GM21825 (cell line): Measurements from ENCODE around the gene JAG2.

Source experiments
- ATAC-seq: cut with Tn5 transposase; IDR thresholded peaks from one replicate; pipeline ENCODE4 v1.9.1; 2021; ENCODE audit warnings: mild to moderate bottlenecking, moderate library complexity; ENCODE audit not compliant: unreplicated experiment

JAG2 gene

GRCh38 chr14:105166571-105167302 is 1.8 kb downstream of the JAG2 start:
- no peak for ATAC-seq

DNA sequence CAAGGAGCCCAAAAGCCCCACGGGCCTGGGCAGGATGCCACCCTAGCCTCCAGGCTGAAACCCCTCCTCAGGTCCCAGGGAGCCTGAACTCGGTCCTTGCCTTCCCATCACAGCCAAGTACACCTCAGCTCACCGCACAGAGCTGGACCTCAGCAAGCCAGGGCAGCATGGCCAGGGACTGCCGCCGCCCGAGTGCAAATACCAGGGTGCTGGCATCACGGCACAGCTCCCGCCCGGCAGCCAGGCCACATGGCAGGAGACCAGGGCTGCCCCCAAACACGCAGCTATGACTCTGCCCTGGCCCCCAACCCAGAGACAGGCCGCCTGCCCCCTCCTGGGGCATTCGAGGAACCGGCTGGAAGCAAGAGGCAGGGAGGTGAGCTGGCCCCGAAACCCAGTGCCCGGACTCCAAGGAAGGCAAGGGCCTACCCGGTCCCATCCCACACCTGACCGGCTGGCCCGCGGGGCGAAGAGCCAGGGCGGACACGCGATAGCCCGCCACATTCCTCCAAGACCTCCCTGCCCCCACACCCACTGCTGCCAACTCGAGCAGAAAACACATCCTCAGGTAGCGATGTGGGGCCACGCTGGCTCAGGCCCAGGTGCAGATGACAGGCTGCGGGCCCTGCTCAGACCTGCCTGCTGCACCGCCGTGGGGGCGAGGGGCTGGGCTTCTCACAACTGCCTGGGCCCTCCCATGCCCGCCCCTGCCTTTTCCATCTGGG is 2.7 kb downstream of the JAG2 start:
- ATAC-seq: no peak

DNA sequence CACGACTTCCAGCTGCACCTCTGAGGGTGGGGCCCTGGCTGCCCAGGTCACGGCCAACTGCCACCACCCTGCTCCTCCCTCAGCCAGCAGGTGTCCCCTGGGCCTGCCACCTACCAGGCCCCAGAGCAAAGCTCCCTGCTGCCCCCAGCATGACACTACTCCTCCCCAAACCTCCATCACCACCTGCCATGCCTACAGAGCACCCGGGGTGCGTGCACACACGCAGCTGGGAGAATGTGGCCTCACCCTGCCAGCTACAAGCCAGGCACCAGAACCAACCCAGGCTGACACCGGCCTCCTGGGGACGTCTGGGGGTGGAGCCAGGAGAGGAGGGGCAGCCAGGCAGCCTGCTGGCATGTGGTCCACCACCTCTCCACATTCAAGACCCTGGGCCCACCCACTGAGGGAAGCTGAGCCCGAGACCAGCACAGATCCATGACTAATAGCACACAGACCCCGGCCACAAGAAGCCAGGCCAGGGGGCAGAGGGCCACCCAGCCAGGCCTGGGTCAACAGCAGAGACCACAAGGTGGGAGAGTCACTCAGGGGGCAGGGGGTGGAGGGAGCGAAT is 3.4 kb downstream of the JAG2 start:
- ATAC-seq: no peak

GRCh38 chr14:105163040-105163742 is 5.4 kb downstream of the JAG2 start:
- no peak for ATAC-seq

- no peak for ATAC-seq
Measured at GRCh38 chr14:105162669-105162979, 6.0 kb downstream of the JAG2 start.

DNA sequence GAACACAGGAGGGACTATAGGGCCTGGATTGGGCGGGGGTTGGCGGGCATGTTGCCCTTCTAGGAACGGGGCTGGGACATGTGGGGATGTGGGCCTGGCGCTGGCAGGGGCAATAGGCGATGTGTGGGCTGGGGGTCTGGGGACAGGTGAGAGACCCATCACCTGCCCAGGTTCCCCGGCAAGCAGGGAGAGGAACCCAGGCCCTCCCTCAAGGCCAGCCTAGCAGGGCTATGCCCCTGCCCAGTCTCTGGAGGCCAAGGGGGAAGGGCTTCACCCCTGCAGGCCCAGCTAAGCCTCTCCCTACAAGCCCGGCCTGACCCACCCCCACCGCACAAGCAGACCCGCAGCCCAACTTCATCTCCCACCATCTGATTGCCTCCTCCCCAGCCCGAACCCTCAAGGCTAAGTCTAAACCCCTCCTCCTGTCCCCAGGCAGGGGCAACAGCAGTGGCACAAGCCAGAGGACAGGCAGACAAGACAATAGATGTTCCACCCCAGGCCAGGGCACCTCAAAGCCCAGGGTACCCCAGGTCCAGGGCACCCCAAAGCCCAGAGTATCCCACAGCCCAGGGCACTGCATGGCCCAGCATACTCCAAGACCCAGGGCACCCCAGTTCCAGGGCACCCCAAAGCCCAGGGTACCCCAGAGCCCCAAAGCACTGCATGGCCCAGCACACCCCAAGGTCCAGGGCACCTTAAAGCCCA is 6.5 kb downstream of the JAG2 start:
- ATAC-seq: no peak

GRCh38 chr14:105161309-105161708 is 7.3 kb downstream of the JAG2 start:
- ATAC-seq: no peak

DNA sequence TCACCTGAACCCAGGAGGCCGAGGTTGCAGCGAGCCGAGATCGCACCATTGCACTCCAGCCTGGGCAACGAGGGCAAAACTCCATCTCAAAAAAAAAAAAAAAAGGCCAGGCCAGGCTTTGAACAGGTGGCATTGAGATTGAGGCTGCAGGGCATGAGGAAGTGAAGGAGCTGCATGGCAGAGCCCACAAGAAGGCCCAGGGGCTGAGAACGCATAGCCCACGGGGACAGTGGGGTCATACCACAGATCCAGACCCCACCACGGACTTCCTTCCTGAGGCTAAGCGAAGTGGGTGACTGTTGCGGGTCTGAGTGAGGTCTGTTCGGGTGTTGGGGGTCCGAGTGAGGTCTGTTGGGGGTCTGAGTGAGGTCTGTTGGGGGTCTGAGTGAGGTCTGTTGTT is 7.8 kb downstream of the JAG2 start:
- ATAC-seq: no peak

GRCh38 chr14:105159344-105159743 is 9.2 kb downstream of the JAG2 start:
- no peak for ATAC-seq

DNA sequence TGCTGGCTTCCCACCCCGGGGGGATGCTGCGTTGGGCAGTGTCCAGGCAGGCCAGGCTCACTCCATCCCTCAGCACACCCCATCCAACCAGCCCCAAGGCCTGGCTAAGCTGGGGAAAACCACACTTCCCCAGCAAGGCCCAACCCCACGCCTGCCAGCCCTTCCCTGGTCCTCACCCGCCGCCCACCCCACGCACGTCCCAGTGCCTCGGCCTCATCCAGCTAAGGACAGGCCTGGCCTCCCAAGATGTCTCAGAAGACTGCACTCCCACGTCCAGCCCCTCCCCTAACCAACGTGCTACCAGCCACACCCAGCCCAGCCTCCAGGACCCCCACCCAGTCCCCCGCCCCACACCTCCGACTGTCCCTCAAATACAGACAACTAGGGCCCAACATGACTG is 9.8 kb downstream of the JAG2 start:
- ATAC-seq: no peak

DNA sequence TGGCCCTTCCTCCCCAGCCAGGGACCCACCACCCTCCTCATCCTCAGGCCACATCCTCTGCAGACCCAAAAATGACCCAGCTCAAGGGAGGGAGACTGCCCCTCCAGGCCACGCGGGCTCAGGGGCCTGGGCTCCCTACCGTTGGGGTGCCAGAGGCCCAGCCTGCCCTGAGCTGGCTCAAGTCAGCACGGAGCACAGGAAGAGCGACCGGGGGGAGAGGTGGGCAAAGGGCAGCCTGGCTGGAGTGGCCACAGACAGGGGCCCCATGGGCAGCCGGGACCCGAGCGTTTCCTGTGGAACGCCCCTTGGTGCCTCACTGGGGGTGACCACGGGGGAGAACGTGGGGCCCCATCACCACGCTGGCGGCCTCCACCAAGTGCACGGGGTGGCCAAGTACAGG is 10.7 kb downstream of the JAG2 start:
- ATAC-seq: no peak

- ATAC-seq: no peak
Measured at GRCh38 chr14:105156414-105157375, 11.9 kb downstream of the JAG2 start.

- no peak for ATAC-seq
Measured at GRCh38 chr14:105155681-105156413, 12.7 kb downstream of the JAG2 start.

DNA sequence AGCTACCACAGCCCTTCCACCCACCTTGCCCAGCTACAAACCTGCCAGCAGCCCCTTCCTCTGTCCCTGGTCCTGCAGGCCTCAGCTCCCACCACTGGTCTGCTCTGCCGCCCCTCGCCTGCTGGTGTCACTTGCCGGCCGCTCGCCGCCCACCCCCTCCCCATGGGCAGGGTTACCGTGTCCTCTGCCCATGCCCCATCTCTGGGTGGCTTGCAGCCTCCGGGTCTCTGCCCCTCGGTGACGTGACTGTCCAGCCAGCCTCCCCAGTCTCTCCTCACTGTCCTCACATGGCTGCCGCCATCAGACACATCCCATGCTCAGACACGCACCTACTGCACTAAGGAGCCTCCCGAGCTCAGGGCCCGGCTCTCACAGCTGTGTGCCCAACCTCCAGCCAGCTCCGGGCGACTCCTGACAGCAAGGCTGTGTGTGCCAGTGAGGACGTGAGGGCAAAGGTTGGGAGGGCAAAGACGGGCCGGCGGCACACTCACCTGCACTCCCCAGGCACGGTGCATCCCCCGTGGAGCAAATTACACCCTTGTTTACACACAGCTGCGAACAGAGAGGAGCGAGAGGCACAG is 13.4 kb downstream of the JAG2 start:
- no peak for ATAC-seq

- ATAC-seq: no peak
Measured at GRCh38 chr14:105154476-105154871, 14.1 kb downstream of the JAG2 start.

- ATAC-seq: no peak
Measured at GRCh38 chr14:105153739-105154475, 14.7 kb downstream of the JAG2 start.

GRCh38 chr14:105153331-105153731 is 15.2 kb downstream of the JAG2 start:
- no peak for ATAC-seq

DNA sequence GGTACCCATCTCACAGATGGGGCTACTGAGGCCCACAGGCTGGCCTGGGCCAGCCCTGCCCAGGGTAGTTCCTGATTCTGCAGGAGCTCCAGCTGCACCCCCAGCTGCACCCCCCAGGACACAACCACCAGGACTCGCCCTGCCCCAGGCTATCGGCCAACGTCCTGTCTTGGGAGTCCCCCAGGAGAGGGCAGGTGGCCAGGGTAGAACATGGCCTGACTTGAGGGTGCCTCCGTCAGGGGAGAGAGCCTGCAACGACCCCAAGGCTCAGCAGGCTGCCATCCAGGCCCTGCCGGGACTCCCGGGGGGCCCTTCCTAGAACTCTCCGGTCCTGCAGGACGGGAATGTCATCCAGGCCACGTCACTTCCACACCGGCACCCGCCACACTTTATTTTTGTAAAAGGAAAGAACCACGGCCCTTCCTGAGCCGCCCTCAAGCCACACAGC is 15.8 kb downstream of the JAG2 start:
- ATAC-seq: no peak
